Activated CD8-positive, alpha-beta memory T cell treated with anti-CD3 and anti-CD28 coated beads, Interleukin-2, amount 10 ng/mL, durations not matched to agents 7 days and 5 days (primary cell): ENCODE results near the gene ZNF576. TPM values are rescaled to one million over a fixed set of nuclear protein-coding genes. Genes with fewer than 3 reads are reported as not detected.
A peak's percentile ranks its signal among the peaks of the same experiment; 100 is the strongest.

ENCODE experiments used
- ATAC-seq: fragments of 150-1000 bp; cut with Tn5 transposase; one replicate; pipeline ENCODE4 v1.10.0; 2021; ENCODE audit warnings: moderate library complexity
- CTCF ChIA-PET: fragments of 350-600 bp; sonication (Branson Sonifier 250); formaldehyde crosslinking; loops from one replicate; lab custom pipeline; 2021; ENCODE audit warnings: antibody characterized with exemption; lab: Charles Lee
- DNase-seq: peaks from one replicate; pipeline ENCODE4 v3.0.0-alpha.2; 2020
- H3K27ac Mint-ChIP-seq: one replicate; pipeline ENCODE4 v1.8.0; 2021; ENCODE audit warnings: mild to moderate bottlenecking, mixed read lengths
- H3K27me3 Mint-ChIP-seq: one replicate; pipeline ENCODE4 v1.8.0; 2021; ENCODE audit warnings: mixed read lengths
- H3K36me3 Mint-ChIP-seq: one replicate; pipeline ENCODE4 v1.8.0; 2021; ENCODE audit warnings: mild to moderate bottlenecking, mixed read lengths
- H3K4me1 Mint-ChIP-seq: one replicate; pipeline ENCODE4 v1.8.0; 2021; ENCODE audit warnings: mixed read lengths
- H3K4me3 Mint-ChIP-seq: one replicate; pipeline ENCODE4 v1.8.0; 2021; ENCODE audit warnings: mild to moderate bottlenecking, moderate library complexity, mixed read lengths
- H3K9me3 Mint-ChIP-seq: one replicate; pipeline ENCODE4 v1.8.0; 2022; ENCODE audit warnings: low read depth, mixed read lengths
- total RNA-seq, 2 experiments: library from RNA; stranded (reverse); gene quantifications; one replicate each; pipeline ENCODE4 v1.2.3, GENCODE V29; 2021

ZNF576 gene
- total RNA-seq, 2 experiments from 2014 or later: 18.6 to 21.3 TPM

DNA sequence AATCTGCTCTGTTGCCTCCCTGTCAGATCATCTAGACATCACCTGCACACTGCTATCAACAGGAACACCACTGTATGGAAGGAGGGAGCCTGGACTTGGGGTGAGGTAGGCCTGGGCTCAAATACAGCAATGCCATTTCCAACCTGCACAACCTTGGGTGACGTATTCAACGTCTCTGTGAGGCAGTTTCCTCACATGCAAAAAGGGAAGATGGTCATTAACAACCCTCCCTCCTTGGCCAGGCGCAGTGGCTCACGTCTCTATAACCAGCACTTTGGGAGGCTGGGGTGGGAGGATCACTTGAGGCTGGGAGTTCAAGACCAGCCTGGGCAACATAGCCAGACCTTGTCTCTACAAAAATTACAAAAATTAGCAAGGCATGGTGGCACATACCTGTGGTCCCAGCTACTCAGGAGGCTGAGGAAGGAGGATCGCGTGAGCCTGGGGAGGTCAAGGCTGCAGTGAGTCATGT, 34.1 kb upstream of the ZNF576 start:
- H3K4me3 Mint-ChIP-seq: peak overlapping the region; percentile 33
- peaks cover 27% of the 10 kb centered on the region for H3K36me3 Mint-ChIP-seq
- ATAC-seq (no peak), DNase-seq (no peak)
- CTCF ChIA-PET: interaction anchor here (0.6 to 2.7 kb wide), 4 partner anchors 15 to 44 kb away, joined by 3 to 23 read pairs (median 3); partner anchors contain the start of gene IRGQ
- peaks cover 37% of the 10 kb centered on the region for H3K4me1 Mint-ChIP-seq
- no peaks in the 10 kb centered on the region for H3K9me3 Mint-ChIP-seq
- H3K27ac Mint-ChIP-seq: peak overlapping the region; percentile 92
- H3K27me3 Mint-ChIP-seq: no peaks in the 10 kb centered on the region

DNA sequence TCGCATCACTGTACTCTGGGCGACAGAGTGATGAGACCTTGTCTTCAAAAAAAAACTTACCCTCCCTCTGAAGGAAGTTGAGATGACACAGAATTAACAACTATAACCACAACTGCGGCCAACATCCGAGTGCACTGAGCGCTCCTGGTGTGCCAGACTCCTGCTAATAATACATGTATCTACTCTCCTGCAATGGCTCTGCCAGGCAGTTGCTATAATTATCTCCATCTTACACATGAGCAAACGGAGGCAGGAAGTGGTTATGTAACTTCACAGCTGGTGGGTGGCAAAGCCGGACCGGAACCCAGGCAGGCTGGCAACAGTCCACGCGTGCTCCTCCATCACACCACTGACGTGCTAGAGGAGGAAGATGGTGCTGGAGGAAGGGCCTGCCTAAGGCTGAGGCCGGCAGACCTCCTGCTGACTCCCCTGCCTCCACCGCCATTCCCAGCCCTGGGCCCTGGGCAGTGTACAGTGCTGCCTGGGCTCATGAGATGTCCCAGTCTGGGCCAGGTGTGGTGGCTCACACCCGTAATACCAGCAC, 33.6 kb upstream of the ZNF576 start:
- peak; percentile 91 for DNase-seq
- peaks cover 24% of the 10 kb centered on the region for H3K36me3 Mint-ChIP-seq
- peaks cover 37% of the 10 kb centered on the region for H3K4me1 Mint-ChIP-seq
- ATAC-seq: peak; percentile 90
- H3K4me3 Mint-ChIP-seq: peak overlapping the region; percentile 33
- H3K9me3 Mint-ChIP-seq: no peaks in the 10 kb centered on the region
- peak overlapping the region; percentile 92 for H3K27ac Mint-ChIP-seq
- no peaks in the 10 kb centered on the region for H3K27me3 Mint-ChIP-seq
- CTCF ChIA-PET: interaction anchor here (0.6 to 5.5 kb wide), 5 partner anchors 7 to 45 kb away, joined by 3 to 23 read pairs (median 3); partner anchors contain the start of gene IRGQ

DNA sequence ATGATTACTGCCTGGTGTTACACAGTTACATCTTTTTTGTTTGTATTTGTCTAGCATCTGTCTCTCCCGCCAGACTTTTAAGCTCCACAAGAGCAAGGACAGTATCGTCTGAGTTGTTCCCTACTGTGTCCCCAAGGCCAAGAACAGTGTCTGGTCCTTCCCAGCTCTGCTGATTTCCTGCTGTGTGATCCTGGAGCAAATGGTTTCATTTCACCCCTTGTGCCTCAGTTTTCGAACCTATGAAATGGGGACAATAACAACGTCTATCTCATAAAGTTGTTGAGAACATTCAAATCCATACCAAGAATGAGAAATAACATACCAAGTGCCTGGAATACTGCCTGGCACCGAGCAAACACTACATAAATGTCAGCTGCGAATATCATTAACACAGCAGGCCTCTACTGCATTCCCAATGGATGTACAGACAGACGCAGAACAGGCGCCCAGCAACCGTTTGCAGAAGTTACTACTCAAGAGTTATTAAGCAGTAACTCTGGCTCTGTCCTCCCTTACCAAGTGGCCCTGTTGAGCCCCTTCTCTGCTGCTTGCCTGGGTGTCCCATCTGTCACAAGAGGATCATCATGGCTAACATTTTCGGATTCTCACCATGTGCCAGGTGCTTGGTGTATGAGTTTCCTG, 32.5 kb upstream of the ZNF576 start:
- no peaks in the 10 kb centered on the region for H3K9me3 Mint-ChIP-seq
- no peak overlapping the region for H3K4me3 Mint-ChIP-seq
- ATAC-seq (no peak), DNase-seq (no peak)
- peak overlapping the region; percentile 92 for H3K27ac Mint-ChIP-seq
- peaks cover 23% of the 10 kb centered on the region for H3K36me3 Mint-ChIP-seq
- H3K27me3 Mint-ChIP-seq: no peaks in the 10 kb centered on the region
- H3K4me1 Mint-ChIP-seq: peaks cover 37% of the 10 kb centered on the region
- CTCF ChIA-PET: interaction anchor here (0.6 to 5.5 kb wide), 3 partner anchors 8 to 1407 kb away, joined by 3 to 22 read pairs (median 3); no protein-coding TSS in a partner anchor

- ATAC-seq: no peak
- CTCF ChIA-PET: interaction anchor here (0.8 to 5.5 kb wide), 5 partner anchors 9 to 104 kb away, joined by 3 to 22 read pairs (median 3); partner anchors contain the start of genes IRGQ and ZNF576
- H3K9me3 Mint-ChIP-seq: no peaks in the 10 kb centered on the region
- H3K36me3 Mint-ChIP-seq: peaks cover 22% of the 10 kb centered on the region
- peaks cover 37% of the 10 kb centered on the region for H3K4me1 Mint-ChIP-seq
- no peak overlapping the region for H3K4me3 Mint-ChIP-seq
- no peak for DNase-seq
- H3K27ac Mint-ChIP-seq: no peak overlapping the region
- H3K27me3 Mint-ChIP-seq: no peaks in the 10 kb centered on the region
Observed at GRCh38 chr19:43564800-43565199, 31.6 kb upstream of the ZNF576 start.

DNA sequence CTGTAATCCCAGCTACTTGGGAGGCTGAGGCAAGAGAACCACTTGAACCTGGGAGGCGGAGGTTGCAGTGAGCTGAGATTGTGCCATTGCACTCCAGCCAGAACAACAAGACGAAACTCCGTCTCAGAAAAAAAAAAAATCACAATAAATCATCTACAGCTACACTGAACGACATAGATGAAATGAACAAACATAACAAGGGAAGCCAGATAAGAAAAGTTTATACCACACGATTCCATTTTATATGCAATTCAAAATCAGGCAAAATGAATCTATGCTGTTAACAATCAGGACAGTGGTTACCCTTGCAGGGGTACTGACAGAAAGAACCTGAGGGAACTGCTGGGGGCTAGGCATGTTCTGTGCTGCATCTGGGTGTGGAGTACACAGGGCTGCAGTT, 26.7 kb upstream of the ZNF576 start:
- no peaks in the 10 kb centered on the region for H3K9me3 Mint-ChIP-seq
- H3K27me3 Mint-ChIP-seq: no peaks in the 10 kb centered on the region
- H3K4me3 Mint-ChIP-seq: no peak overlapping the region
- no peak for ATAC-seq
- no peak overlapping the region for H3K27ac Mint-ChIP-seq
- DNase-seq: no peak
- CTCF ChIA-PET: interaction anchor here (0.9 to 1.3 kb wide), 2 partner anchors 33 to 123 kb away, joined by 3 read pairs; no protein-coding TSS in a partner anchor
- peaks cover 17% of the 10 kb centered on the region for H3K4me1 Mint-ChIP-seq
- H3K36me3 Mint-ChIP-seq: peaks cover 5% of the 10 kb centered on the region

GRCh38 chr19:43570174-43570791, 26.1 kb upstream of the ZNF576 start:
- Mint-ChIP-seq H3K27ac (peak overlapping the region; percentile 48), H3K36me3 (peaks cover 5% of the 10 kb centered on the region), H3K4me1 (peaks cover 23% of the 10 kb centered on the region), H3K9me3 (no peaks in the 10 kb centered on the region), H3K4me3 (no peak overlapping the region), H3K27me3 (no peaks in the 10 kb centered on the region)
- CTCF ChIA-PET: no interaction called here
- no peak for DNase-seq
- no peak for ATAC-seq

- Mint-ChIP-seq H3K27me3 (no peaks in the 10 kb centered on the region), H3K9me3 (no peaks in the 10 kb centered on the region), H3K36me3 (peaks cover 3% of the 10 kb centered on the region), H3K4me1 (peaks cover 33% of the 10 kb centered on the region), H3K27ac (no peak overlapping the region), H3K4me3 (no peak overlapping the region)
- CTCF ChIA-PET: interaction anchor here (2.0 kb wide), 1 partner anchor 22 kb away, joined by 9 read pairs; no protein-coding TSS in a partner anchor
- ATAC-seq: no peak
- no peak for DNase-seq
Observed at GRCh38 chr19:43572171-43572588, 24.2 kb upstream of the ZNF576 start.

DNA sequence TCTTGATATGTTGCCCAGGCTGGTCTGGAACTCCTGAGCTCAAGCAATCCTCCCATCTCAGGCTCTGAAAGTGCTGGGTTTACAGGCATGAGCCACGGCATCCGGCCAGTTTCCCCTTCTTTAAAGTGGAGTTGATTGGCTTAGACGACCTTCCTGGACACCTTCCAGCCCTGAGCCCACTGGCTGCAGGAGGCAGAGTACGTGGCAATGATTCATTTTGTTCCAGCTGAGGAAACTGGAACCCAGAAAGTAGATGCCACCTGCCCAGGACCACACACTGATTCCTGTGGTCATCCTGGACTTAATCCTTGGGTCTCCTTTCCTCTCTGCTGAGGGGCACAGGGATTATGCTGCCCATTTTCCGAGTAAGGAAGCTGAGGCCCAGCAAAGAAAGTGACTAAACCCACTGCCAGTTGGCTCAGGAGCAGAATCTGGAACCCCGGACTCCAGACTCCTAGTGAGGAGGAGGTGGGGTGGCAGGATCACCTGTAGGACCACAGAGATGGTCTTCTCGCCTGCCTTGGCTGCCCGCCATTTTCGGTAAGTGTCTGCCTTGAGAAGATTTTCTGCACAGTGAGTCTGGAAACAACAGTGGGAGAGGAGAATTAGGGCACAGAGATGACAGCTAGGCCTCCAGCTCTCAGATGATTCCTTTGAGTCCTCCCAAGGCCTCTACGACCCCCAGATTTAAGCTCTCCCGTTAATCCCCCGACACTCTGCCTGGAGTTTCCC, 21.8 kb upstream of the ZNF576 start:
- no peaks in the 10 kb centered on the region for H3K27me3 Mint-ChIP-seq
- CTCF ChIA-PET: interaction anchor here (0.7 to 3.0 kb wide), 10 partner anchors 10 to 128 kb away, joined by 3 to 38 read pairs (median 3); partner anchors contain the start of genes IRGQ, ZNF575 and ZNF576
- H3K36me3 Mint-ChIP-seq: peaks cover 5% of the 10 kb centered on the region
- peaks cover 43% of the 10 kb centered on the region for H3K4me1 Mint-ChIP-seq
- peak overlapping the region; percentile 92 for H3K27ac Mint-ChIP-seq
- no peaks in the 10 kb centered on the region for H3K9me3 Mint-ChIP-seq
- no peak for ATAC-seq
- H3K4me3 Mint-ChIP-seq: peak overlapping the region; percentile 95
- DNase-seq: no peak

DNA sequence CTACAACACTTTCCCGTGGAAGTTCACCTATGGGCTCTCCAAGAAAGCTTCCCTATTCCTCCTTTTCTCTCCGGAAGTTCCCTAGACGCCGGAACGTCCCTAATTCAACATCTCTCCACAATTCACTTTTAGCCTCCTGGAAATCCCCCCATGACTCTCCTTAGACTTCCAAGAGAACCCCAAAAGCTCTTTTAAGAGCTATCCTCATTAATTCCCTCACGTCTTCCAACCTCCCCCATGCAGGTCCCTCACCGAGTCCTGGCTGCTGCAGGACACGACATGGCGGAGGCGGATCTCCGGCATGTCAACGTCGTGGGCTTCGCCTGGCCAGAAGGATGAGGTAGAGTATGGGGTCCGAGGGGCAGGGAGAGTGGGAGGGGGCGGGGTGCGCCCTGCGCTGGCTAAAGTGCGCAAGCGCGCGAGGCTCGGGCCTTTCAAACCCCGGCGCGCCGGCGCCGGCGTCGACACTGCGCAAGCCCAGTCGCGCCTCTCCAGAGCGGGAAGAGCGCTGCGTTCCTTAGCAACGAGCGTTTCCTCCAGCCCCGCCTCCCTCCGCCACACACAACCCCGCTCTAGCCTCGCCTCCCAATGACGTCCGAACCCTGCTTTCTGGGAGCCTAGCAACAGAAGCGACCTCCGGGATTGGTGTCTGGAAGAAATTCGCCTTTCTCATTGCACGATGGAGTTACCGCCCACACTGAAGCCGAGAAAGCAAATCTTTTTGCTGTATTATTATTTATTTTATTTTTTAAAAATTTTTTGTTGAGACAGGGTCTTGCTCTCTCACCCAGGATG, 21.0 kb upstream of the ZNF576 start, which contains the start of the genes PINLYP and XRCC1:
Gene PINLYP, plus strand, starts transcription at position 646 of the 795 bp plus-strand sequence. CDS start 1,391 bp downstream, outside the sequence.
Gene XRCC1, minus strand, starts transcription at position 372 of the 795 bp plus-strand sequence. Its CDS starts 69 bp downstream, at position 303.
- H3K27me3 Mint-ChIP-seq: no peaks in the 10 kb centered on the region
- peaks cover 5% of the 10 kb centered on the region for H3K36me3 Mint-ChIP-seq
- peak within 1 kb of the TSS; percentile 95 for H3K4me3 Mint-ChIP-seq
- peak; percentile 97 for ATAC-seq
- H3K9me3 Mint-ChIP-seq: no peaks in the 10 kb centered on the region
- peak; percentile 99 for DNase-seq
- peak within 1 kb of the TSS; percentile 92 for H3K27ac Mint-ChIP-seq
- CTCF ChIA-PET: interaction anchor here (0.7 to 3.0 kb wide), 8 partner anchors 9 to 128 kb away, joined by 3 to 38 read pairs (median 4); partner anchors contain the start of genes IRGQ, ZNF575 and ZNF576
- peaks cover 45% of the 10 kb centered on the region for H3K4me1 Mint-ChIP-seq

- Mint-ChIP-seq H3K27me3 (no peaks in the 10 kb centered on the region), H3K4me1 (peaks cover 48% of the 10 kb centered on the region), H3K36me3 (peaks cover 5% of the 10 kb centered on the region), H3K27ac (peak overlapping the region; percentile 63), H3K9me3 (no peaks in the 10 kb centered on the region), H3K4me3 (peak overlapping the region; percentile 95)
- DNase-seq (no peak), ATAC-seq (no peak)
- CTCF ChIA-PET: interaction anchor here (2.9 to 3.0 kb wide), 2 partner anchors 19 to 21 kb away, joined by 17 to 38 read pairs; partner anchors contain the start of genes IRGQ and ZNF576
Observed at GRCh38 chr19:43575955-43576878, 20.2 kb upstream of the ZNF576 start.

DNA sequence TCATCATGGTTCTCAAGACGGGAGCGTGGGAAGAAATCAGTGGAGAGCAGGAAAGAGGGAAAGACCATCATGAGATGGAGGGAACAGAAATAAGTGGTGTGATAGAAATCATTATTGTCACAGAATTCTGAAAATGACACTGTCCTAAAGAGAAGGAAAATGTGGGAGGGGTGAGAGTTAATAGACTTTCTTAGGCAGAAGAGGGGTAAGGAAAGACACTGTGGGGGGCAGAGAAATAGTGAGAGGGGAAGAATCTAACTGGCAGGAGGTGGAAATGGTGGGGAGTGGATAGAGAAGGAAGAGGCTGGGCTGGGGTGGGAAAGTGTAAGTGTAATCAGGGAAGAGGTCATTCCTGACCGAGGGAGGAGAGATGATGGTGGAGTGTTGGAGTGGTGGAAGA, 17.6 kb upstream of the ZNF576 start:
- Mint-ChIP-seq H3K4me1 (peaks cover 66% of the 10 kb centered on the region), H3K27ac (peak overlapping the region; percentile 59), H3K4me3 (peak overlapping the region; percentile 82), H3K9me3 (no peaks in the 10 kb centered on the region), H3K36me3 (peaks cover 3% of the 10 kb centered on the region), H3K27me3 (no peaks in the 10 kb centered on the region)
- no peak for ATAC-seq
- no peak for DNase-seq
- CTCF ChIA-PET: interaction anchor here (1.4 to 7.9 kb wide), 3 partner anchors 16 to 24 kb away, joined by 9 to 53 read pairs (median 10); partner anchors contain the start of gene IRGQ
